Endothelial cell of umbilical vein (primary cell): ENCODE data around the gene ZMYND11. TPM values are rescaled to one million over a fixed set of nuclear protein-coding genes. Genes with fewer than 3 reads are reported as not detected.

Experiments used
- BruUV-seq: library from RNA; stranded (reverse); fragments of 400-500 nt; replicated peaks from 2 replicates; lab custom pipeline; 2021; lab: Mats Ljungman, UMichigan
- CTCF ChIA-PET: fragments of 300-600, 350-600 bp; sonication (Branson Sonifier 250); formaldehyde crosslinking; loops from one replicate; lab custom pipeline; 2021; ENCODE audit warnings: antibody characterized with exemption, inconsistent platforms; lab: Charles Lee
- POLR2A ChIA-PET: fragments of 300-600, 350-600 bp; sonication (Branson Sonifier 250); formaldehyde crosslinking; loops from one replicate; lab custom pipeline; 2021; ENCODE audit warnings: antibody characterized with exemption, inconsistent platforms; lab: Charles Lee
- DNase-seq: peaks from one replicate; pipeline ENCODE4 v3.0.0-alpha.2; 2011; ENCODE audit warnings: low read depth, low spot score
- FAIRE-seq: peaks from 2 replicates; lab custom pipeline; 2011; peaks lifted over from hg19 to GRCh38; lab: Jason Lieb, UNC
- H2AFZ ChIP-seq: 2 replicates; pipeline ENCODE4 v1.6.0; 2012; ENCODE audit warnings: low read depth, low read length, control low read depth, inconsistent platforms
- H3K27ac ChIP-seq: 2 replicates; pipeline ENCODE4 v1.5.1; 2011; ENCODE audit warnings: low read depth, mild to moderate bottlenecking, control low read depth, low read length, moderate library complexity; ENCODE audit not compliant: insufficient read depth
- H3K27me3 ChIP-seq, 2 experiments: 2 replicates each; pipeline versions ENCODE4 v1.6.0 to v1.6.1; 2011; ENCODE audit warnings: low read length in 2 of 2, mixed read lengths in 1 of 2; ENCODE audit not compliant: control insufficient read depth in 2 of 2, insufficient read depth in 2 of 2
- H3K36me3 ChIP-seq, 2 experiments: 2 replicates in 1 of 2; 3 replicates in 1 of 2; pipeline ENCODE4 v1.5.1; 2011; ENCODE audit warnings: low read length in 2 of 2, mild to moderate bottlenecking in 1 of 2, moderate library complexity in 1 of 2; ENCODE audit not compliant: control insufficient read depth in 2 of 2, insufficient read depth in 2 of 2; ENCODE audit errors: extremely low read depth in 1 of 2
- H3K4me1 ChIP-seq: 3 replicates; pipeline ENCODE4 v1.5.1; 2011; ENCODE audit warnings: mild to moderate bottlenecking, low read length; ENCODE audit not compliant: control insufficient read depth, insufficient read depth; ENCODE audit errors: extremely low read depth
- H3K4me2 ChIP-seq: 2 replicates; pipeline ENCODE4 v1.6.1; 2011; ENCODE audit warnings: low read length, control low read depth, mixed read lengths; ENCODE audit not compliant: insufficient read depth
- H3K4me3 ChIP-seq, 3 experiments: fragments of 200-600 bp in 1 of 3; sonication (generic), shearing (Covaris generic) in 1 of 3; replicated peaks in 1 of 3; 2 replicates each; pipeline ENCODE4 v1.5.1; 2011 to 2016; ENCODE audit warnings: control low read depth in 3 of 3, low read length in 3 of 3, mild to moderate bottlenecking in 2 of 3, inconsistent platforms in 1 of 3, low read depth in 1 of 3, moderate library complexity in 1 of 3; ENCODE audit not compliant: insufficient read depth in 1 of 3
- H3K79me2 ChIP-seq: 2 replicates; pipeline ENCODE4 v1.6.0; 2012; ENCODE audit warnings: low read length, inconsistent platforms; ENCODE audit not compliant: control insufficient read depth, insufficient read depth
- H3K9ac ChIP-seq: replicated peaks from 2 replicates; pipeline ENCODE3; 2011; ENCODE audit warnings: low read length, control low read depth; ENCODE audit not compliant: insufficient read depth; ENCODE audit errors: extremely low read depth
- H3K9me1 ChIP-seq: replicated peaks from 3 replicates; pipeline ENCODE4 v1.6.0; 2011; ENCODE audit warnings: mild to moderate bottlenecking, low read length; ENCODE audit not compliant: control insufficient read depth, insufficient read depth; ENCODE audit errors: extremely low read depth
- H3K9me3 ChIP-seq: replicated peaks from 2 replicates; pipeline ENCODE4 v1.5.1; 2012; ENCODE audit warnings: low read length, inconsistent platforms; ENCODE audit not compliant: control insufficient read depth, insufficient read depth
- H4K20me1 ChIP-seq: replicated peaks from 2 replicates; pipeline ENCODE3; 2011; ENCODE audit warnings: mild to moderate bottlenecking, low read length; ENCODE audit not compliant: control insufficient read depth, insufficient read depth; ENCODE audit errors: extremely low read depth
- CTCF ChIP-seq, 2 donors: IDR thresholded peaks; 1 replicate in 1 of 2; 2 replicates in 1 of 2; pipeline ENCODE4 v1.5.1; 2011; ENCODE audit warnings: low read length in 2 of 2, mild to moderate bottlenecking in 2 of 2, moderate library complexity in 2 of 2, control low read depth in 1 of 2, inconsistent platforms in 1 of 2, low read depth in 1 of 2; ENCODE audit not compliant: insufficient read depth in 1 of 2; ENCODE audit errors: extremely low read depth in 1 of 2
- EZH2 ChIP-seq: IDR thresholded peaks from 2 replicates; pipeline ENCODE4 v1.6.1; 2012; ENCODE audit warnings: borderline replicate concordance, low read depth, mild to moderate bottlenecking, moderate library complexity, low read length, inconsistent platforms; ENCODE audit not compliant: severe bottlenecking
- FOS ChIP-seq: IDR thresholded peaks from 2 replicates; pipeline ENCODE4 v1.6.1; 2011; ENCODE audit warnings: mild to moderate bottlenecking, low read length, moderate library complexity, borderline replicate concordance; ENCODE audit not compliant: insufficient read depth
- GATA2 ChIP-seq: IDR thresholded peaks from 2 replicates; pipeline ENCODE4 v1.7.0; 2011; ENCODE audit warnings: low read depth, mild to moderate bottlenecking, moderate library complexity, mixed read lengths, low read length; ENCODE audit not compliant: insufficient read length, insufficient read depth
- JUN ChIP-seq: IDR thresholded peaks from 2 replicates; pipeline ENCODE4 v1.6.1; 2011; ENCODE audit warnings: borderline replicate concordance, low read depth; ENCODE audit not compliant: insufficient read length, insufficient read depth
- MAX ChIP-seq: IDR thresholded peaks from 2 replicates; pipeline ENCODE4 v1.6.1; 2011; ENCODE audit not compliant: insufficient read depth, insufficient read length
- MYC ChIP-seq: IDR thresholded peaks from one replicate; pipeline ENCODE4 v1.6.1; 2011; ENCODE audit warnings: mild to moderate bottlenecking, low read depth, low read length
- POLR2A ChIP-seq: IDR thresholded peaks from 2 replicates; pipeline ENCODE4 v1.6.1; 2012; ENCODE audit warnings: low read depth, mild to moderate bottlenecking, control low read depth, low read length
- POLR2AphosphoS5 ChIP-seq: IDR thresholded peaks from 2 replicates; pipeline ENCODE4 v1.6.1; 2012; ENCODE audit warnings: low read depth, mild to moderate bottlenecking, control low read depth, low read length, moderate library complexity; ENCODE audit not compliant: insufficient read depth
- dilution Hi-C: fragments of 300-500 bp; cut with MboI; formaldehyde crosslinking; loops from one replicate; pipeline ENCODE4 v1.15.0; 2019; ENCODE audit warnings: low sequenced_read_pairs; ENCODE audit not compliant: extremely low pct_ligation_motif_present
- intact Hi-C: fragments of 100-400 bp; cut with micrococcal nuclease; formaldehyde crosslinking; loops from one replicate; pipeline ENCODE4 v1.10.0; 2022
- polyA plus RNA-seq, 4 experiments: library from polyadenylated mRNA; depleted of rRNA in 3 of 4; stranded (reverse) in 3 of 4; unstranded in 1 of 4; fragments of >200 nt; gene quantifications; 2 replicates each; pipeline versions ENCODE4 v1.2.1 to v1.2.3, GENCODE V29; 2011 to 2012; ENCODE audit warnings: missing spikeins in 1 of 4
- total RNA-seq: library from RNA; stranded (reverse); gene quantifications from 2 replicates; pipeline ENCODE4 v1.2.3, GENCODE V29; 2021

ZMYND11 gene
- total and polyA plus RNA-seq, 2 donors (not counting 3 experiments of a cell fraction or from before 2014, with no cell fraction given), result 17.0 to 56.0 TPM

- Histone ChIP-seq H4K20me1 (no peaks in the 10 kb centered on the region), H3K4me2 (no peak overlapping the region), H3K27ac (no peak overlapping the region), H3K4me1 (no peaks in the 10 kb centered on the region), H3K27me3 (peaks cover 0 to 9% of the 10 kb centered on the region in 2 experiments), H3K79me2 (no peaks in the 10 kb centered on the region), H2AFZ (no peak overlapping the region), H3K9ac (no peak overlapping the region), H3K36me3 (no peaks in the 10 kb centered on the region), H3K9me1 (no peaks in the 10 kb centered on the region), H3K4me3 (no peak overlapping the region), H3K9me3 (no peaks in the 10 kb centered on the region)
- intact Hi-C loops (no loop called here), dilution Hi-C loops (no loop called here)
- POLR2A ChIA-PET, result no interaction called here
- CTCF ChIA-PET, result no interaction called here
- DNase-seq, result no peak
- no peak for FAIRE-seq
- BruUV-seq, result no TSS peak
- no peak for TF ChIP-seq FOS
- no peak for TF ChIP-seq JUN
- TF ChIP-seq CTCF (IDR thresholded peaks at IDR 0.05; ENCODE audit: extremely low read depth in 1 of 2, insufficient read depth in 1 of 2, low read depth in 1 of 2, low read length in 2 of 2), result no peak
- no peak for TF ChIP-seq POLR2A
- no peak for TF ChIP-seq GATA2
- no peak for TF ChIP-seq EZH2
- no peak for TF ChIP-seq MYC
- TF ChIP-seq MAX, result no peak
- no peak for TF ChIP-seq POLR2AphosphoS5
Observed at GRCh38 chr10:112246-112645, 23.0 kb upstream of the ZMYND11 start.
